Measurements from ENCODE around the gene NFIB.

GRCh38 chr9:14103115-14103514 is 210.8 kb downstream of the NFIB start:
- TF ChIP-seq EZH2 (optimal IDR thresholded peaks at IDR 0.05; ENCODE audit: low read depth, low read length) (no peak), CTCF (IDR thresholded peaks at IDR 0.05; ENCODE audit: low read length) (no peak)
